Activated CD8-positive, alpha-beta memory T cell treated with anti-CD3 and anti-CD28 coated beads, Interleukin-2, amount 50 U/mL, for 4 hours (primary cell): Measurements from ENCODE around the gene CCDC28A.

Experiments used
- DNase-seq: peaks from one replicate; pipeline ENCODE4 v3.0.0-alpha.2; 2020

The CCDC28A gene

DNA sequence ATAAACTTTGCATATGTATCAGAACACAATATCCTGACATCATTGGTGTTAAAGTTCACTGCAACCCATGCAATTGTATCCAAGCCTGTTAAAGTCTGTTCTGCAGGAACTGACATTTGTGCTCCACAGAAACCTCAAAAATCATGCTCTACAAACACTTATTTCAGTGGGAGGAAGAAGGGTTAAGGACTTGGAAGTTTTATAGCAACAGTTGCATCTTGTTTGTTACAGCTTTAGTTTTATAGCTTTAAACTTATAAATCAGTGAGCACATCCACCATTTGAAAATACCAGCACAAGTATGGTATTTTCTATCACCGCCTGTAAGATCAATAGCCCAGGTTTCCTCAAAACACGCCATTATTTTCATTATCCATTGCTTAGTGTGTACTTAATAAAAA, 23.2 kb downstream of the CCDC28A start:
- no peak for DNase-seq

DNA sequence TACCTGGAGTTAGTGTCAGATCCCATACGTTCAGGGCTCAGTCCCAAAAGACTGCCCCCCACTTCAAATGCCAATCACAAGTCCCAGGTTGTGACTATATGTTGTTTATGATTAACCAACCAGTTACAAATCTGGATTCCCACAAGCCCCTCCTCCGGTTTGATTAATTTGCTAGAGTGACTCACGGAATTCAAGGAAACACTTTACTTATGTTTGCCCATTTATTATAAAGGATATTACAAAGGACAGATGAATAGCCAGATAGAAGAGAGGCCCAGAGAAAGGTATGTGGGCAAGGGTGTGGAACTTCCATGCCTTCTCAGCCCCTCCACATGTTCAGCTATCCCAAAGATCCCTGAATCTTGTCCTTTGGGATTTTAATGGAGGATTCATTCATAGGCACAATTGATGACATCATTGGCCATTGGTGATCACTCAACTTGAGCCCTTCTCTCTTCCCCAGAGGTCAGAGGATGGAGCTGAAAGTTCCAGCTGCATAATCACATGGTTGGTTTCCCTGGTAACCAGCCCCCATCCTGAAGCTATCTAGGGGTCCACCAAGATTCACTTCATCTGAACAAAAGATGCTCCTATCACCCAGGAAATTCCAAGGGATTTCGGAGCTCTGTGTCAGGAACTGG, 24.4 kb downstream of the CCDC28A start:
- DNase-seq = no peak

DNA sequence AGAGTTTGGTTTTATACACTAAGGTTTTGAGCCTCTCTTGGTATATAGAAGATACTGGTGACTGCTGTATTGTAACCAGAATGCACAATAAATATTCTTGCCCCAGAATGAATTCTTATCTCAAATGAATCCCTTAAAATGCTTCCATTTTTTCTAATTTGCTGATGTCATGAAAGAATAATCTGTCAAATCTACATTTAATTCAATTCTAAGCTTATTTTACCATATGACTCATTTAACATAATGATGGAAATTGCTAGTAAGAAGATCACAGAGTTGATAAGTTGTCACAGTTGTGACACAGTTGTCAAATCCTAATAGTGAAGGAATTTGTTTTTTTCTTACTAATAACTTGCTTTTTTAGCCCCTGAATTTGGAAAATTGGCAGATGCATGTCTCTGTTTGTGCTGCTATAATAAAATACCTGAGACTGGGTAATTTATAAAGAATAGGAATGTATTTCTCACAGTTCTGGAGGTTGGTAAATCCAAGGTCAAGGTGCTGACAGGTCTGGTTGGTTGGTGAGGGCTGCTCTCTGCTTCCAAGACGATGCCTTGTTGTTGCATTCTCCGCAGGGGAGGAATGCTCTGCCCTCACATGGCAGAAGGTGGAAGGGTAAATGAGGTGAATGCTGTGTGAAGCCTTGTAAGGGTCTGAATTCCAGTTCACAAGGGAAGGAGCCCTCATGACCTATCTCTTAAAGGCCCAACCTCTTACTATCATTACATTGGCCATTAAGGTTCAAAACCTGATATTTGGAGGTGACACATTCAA, 27.0 kb downstream of the CCDC28A start:
- no peak for DNase-seq

DNA sequence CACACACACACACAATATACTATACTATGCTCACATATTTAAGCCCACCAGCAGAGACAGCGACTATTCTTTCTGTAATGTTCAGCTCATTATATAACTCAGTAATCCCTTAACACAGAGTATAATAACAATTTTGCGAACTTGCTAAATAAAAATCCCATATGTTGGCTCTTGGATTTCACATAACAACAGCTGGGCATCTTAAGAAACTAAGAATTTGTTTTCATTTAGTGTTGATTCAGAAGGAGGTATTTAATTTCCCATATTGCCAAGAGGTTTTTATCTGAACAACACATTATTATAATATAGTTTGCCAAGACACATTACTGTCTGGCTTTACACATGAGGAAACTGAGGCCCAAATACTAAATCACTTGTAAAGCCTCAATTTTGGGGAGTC, 29.8 kb downstream of the CCDC28A start:
- no peak for DNase-seq

DNA sequence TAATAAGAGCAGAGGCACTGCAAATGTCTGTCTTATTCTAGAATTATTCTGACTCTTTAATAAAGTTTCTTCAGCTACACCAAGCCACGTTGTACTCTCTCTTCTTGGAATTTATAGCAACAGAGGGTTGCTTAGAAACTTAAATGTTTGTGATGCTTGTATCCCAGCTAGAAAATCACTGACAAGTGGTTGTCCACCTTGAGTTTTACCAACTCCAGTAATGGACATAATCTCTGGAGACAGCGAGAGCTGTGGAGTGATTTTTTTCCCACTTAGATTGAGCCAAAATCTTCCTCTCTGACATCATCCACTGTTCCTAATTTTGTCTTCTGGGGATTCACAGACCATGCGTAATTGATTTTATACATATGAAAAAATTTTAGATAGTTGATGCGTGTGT, 30.3 kb downstream of the CCDC28A start:
- no peak for DNase-seq

DNA sequence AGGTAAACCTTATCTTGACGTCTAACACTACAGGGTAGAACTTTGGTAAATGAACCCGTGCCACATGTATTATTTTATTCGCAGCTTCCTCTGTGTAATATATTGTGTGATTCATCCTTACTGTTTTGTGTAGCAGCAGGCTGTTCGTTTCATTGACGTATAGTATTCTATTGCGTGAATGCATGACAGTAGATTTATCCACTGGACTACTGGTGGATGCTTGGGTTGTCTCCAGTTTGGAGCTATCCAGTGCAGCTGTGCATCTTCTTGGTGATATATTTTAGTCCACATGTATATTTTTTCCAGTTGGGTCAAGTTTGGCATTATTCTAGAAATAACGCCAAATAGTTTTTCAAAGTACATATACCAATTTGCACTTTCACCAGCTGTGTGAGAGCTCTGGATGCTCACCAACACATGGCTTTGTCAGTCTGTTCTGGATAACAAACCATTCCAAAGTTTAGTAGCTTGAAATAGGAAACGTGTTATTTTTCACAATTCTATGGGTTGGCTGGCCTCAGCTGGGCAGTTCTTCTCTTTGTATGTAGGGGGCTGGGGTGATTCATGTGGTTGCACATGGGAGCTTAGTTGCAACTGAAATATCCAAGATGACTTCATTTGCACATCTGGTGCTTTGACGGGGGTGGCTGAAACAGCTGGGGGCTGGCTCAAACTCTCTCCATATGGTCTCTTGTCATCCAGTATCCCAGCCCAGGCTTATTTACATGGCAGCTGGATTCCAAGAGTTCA, 31.6 kb downstream of the CCDC28A start:
- DNase-seq = no peak

DNA sequence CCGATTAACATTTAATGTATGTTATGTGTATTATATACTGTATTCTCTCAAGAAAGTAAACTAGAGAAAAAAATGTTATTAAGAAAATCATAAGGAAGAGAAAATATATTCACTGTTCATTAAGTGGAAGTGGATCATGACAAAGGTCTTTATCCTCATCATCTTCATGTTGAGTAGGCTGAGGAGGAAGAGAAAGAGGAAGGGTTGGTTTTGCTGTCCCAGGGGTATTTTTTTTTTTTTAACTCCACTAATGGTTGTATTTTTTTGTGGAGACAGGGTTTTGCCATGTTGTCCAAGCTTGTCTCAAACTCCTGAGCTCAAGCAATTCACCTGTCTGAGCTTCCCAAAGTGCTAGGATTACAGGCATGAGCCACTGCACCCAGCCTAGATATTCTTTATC, 33.3 kb downstream of the CCDC28A start:
- DNase-seq = no peak

DNA sequence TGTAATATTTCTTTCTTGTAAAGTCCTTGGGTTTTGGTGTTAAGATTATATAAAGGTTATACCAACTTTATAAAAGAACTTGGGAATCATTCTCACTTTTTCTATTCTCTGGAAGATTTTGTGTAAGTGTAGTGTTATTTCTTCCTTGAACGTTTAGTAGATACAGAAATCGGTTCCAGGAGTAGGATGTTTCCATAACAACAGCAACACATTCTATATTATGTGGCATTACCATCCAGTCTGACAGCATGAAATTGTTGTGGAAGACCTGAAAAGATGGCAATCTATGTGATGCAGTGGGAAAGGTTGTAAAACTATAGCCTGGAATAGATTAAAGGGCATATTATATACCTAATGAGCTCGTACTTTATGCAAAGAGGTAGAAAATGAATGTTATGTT, 36.1 kb downstream of the CCDC28A start:
- no peak for DNase-seq

DNA sequence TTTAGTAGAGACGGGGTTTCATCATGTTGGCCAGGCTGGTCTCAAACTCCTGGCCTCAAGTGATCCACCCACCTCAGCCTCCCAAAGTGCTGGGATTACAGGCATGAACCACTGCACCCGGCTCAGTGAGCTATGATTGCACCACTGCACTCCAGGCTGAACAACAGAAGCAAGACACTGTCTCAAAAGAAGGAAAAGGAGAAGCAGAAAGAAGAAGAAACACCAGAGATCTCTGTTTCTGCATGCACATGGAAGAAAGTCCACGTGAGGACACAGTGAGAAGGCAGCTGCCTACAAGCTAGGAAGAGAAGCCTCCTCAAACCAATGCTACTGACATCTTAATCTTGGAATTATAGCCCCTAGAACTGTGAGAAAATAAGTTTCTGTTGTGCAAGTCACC, 38.3 kb downstream of the CCDC28A start:
- no peak for DNase-seq

DNA sequence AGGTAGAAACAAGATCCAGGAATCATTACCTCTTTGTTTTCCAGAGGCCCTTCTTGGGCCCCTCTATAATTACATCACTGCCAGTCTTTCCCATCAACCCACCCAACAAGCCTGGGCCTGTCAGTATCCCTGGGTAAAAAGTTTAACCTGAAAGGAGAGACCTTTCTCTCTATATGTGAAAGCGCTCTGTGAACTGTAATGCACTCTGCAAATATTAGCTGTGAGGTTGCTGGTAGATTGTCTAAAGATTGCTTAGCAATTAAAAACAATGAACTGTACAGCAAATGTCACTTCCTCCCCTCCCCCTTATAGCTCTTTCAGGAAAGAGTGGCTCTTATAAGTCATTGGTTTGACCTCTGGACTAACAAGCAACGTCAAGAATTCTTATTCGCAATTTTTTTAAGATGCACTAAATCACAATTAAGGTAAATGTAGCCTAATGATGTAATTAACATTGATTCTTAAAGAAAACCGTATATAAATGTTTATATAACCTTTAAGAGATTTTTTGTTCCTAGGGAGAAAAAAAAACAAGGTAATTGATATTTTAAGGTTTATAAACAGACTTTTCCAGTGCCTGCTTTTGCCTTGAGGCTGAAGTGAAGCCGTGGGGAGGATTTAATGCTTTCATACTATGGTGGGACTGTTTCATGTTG, 40.7 kb downstream of the CCDC28A start:
- DNase-seq = no peak

DNA sequence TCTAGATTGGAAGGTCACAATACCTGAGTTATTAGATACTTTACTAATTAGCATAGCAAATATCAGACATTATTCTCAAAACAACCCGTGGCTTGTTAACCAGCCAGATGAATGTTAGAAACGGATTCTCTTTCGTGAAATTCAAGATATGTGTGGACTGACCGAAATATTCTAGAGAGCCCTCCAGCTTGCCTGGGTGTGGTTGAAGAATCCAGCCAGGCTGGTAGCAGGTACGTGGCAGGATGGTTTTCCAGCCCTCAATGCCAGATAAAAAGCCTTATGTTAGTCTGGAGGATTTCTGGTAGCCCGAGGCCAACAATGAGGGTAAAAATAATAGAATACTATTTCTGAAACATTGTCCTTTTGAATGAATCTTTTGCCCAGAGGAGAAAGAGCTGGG, 41.7 kb downstream of the CCDC28A start:
- no peak for DNase-seq

DNA sequence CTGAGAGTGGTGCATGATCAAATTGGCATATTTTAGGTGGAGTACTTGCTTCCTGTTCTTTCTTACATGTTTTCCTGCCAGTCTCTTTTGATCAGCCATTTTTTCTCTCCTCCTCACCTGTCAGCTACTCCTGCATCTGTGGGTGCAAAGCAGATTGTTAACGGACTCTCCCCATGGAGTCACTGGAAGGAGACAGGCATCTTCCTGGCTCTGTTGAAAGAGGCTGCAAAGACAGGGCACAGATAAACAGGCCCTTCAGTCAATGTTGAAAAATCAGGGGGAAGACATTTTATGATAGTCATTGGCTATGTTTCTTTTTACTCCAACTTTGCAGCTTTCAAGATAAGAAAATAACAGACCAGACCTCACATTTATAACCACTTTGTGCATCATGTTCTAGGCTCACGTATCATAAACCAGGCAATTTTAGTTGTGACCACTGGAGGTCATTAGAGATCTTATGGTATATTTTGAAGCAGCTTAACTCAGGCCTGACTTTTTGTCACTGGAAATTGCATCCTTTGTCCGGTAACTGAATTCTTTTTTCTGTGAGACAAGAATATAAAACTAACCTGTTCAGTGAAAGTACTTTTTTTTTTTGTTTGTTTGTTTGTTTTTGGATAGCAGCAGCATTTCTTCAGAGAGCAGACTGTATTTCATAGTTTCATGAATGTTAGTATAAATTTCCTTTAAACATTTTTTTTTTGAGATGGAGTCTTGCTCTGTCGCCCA, 42.4 kb downstream of the CCDC28A start:
- no peak for DNase-seq

DNA sequence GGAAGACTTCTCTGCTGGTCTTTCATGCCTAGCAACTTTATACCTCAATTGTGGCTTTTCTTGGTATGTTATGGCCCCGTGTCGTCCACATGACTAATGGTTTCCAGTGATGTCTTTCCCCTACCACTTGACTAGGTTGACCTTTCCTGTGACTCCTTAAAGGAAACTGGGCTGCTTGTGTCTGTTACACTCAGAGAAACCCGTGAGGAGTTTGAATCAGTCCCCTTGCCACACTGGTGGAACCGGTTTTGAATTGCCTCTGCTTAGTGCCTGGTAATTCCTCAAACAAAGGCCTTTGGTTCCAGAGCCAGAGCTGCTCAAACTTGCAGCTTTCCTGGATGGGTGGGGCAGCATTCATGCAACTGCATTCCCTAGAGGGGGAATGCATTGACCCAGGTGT, 44.2 kb downstream of the CCDC28A start:
- DNase-seq = no peak

DNA sequence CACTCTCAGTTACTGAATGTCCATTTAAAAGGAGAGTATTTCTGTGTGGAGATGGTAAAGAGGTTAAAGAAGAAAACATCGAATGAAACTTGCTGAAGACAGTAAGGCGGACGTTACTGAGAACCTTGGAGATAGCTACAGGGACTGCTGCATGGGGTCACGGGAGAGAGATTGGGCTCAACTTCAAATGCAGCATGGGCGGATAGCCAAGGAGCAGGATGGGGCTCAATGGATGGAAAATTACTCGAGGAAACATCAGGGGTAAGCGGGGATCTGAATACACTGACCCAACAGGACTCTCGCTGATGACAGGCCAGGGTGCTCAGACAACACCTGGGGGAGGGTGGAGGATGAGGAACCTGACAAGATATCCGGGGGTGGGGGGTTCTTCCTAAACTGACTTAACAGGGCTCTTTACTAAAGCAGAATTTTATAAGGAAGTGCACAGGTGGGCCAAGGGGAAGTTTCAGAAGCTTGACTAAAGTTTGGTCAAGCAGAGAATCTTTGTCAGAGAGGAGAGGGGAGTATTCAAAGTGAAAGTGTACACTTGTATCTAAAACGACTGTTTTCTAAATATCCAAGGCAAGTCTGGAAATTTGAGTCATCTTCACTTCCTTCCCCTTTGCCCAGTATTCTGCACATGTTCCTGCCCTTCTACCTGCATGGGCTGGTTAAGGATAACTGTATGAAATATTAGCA, 45.1 kb downstream of the CCDC28A start:
- DNase-seq = no peak

DNA sequence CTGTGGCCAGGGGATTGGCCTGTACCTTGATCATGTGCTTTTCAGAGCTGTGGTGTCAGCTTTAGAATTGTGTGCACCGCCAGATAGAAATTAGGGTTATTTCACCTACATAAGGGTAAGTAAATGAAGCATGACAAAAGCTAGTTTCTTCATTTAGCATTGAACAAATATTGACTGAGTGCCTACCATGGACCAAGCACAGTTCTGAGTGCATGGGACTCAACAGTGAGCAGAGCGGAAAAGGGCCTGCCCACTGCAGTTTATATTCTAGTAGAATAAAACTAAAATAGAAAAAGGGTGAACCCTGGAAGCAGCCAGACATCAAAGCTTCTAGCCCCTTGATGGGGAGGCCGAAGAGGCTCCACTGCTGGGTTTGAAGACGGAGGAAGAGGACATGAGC, 48.0 kb downstream of the CCDC28A start:
- no peak for DNase-seq

DNA sequence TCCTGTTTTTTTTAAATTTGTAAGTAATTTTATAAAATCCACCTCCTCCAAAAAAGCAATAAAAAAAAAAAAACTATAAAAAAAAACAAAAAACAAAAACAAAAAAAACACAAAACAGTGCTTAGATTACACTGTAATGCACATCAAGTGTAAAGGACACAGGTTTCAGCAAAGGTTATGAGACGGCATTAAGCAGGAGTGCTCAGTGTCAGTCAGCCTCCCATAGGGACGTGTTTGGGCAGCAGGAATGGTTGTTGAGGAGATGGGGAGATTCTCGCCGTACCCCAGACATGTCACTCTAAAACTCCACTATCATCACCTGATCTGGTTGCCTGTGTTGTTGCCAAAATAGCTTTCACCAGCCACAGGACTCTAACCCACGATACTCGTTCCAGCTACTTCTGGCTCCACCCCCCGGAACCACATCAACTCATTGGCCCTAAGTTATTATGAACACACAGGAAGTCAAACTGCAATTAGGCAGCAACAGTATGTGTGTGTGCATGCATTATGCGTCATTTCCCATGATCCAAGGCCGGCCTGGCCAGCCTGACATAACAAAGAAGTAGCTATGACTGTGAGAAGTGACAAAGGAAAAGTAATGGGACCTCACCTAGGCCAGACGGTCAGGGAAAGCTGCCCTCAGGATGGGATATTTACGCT, 51.0 kb downstream of the CCDC28A start:
- DNase-seq = no peak

DNA sequence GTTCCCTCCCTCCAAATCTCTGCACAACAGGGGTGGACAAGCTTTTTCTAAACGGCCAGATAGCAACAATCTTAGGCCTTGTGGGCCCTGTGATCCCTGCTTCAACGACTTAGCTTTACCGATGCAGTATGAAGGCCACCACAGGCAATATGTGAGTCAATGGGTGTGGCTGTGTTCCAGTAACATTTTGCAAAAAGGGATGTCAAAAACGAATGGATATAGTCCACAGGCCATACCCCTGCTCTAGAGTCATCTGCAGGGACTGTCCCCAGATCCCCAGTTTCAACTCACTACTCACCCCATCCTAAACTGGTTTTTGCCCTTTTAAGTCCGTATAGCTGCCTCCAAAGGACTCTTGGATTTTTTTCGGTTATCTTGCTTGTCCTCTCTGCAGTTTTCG, 56.7 kb downstream of the CCDC28A start:
- DNase-seq = no peak

DNA sequence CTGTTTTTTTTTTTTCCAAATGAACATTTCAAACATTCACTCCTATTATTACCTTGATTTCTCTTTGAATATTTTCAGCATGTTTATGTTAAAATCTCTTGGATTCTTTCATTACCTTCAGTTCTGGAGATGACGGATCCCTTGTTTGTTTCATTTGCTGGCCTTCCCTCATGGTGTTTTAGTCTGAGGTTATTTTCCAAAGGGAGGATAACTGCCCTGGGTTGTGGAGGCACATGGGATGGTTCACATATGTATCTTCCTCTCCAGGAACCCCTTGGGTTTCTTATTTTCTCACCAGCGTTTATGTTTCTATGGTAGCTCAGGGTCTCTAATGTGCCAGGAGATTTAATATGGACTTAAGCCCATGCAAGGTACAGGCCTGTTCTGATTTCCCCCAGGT, 58.6 kb downstream of the CCDC28A start:
- no peak for DNase-seq

DNA sequence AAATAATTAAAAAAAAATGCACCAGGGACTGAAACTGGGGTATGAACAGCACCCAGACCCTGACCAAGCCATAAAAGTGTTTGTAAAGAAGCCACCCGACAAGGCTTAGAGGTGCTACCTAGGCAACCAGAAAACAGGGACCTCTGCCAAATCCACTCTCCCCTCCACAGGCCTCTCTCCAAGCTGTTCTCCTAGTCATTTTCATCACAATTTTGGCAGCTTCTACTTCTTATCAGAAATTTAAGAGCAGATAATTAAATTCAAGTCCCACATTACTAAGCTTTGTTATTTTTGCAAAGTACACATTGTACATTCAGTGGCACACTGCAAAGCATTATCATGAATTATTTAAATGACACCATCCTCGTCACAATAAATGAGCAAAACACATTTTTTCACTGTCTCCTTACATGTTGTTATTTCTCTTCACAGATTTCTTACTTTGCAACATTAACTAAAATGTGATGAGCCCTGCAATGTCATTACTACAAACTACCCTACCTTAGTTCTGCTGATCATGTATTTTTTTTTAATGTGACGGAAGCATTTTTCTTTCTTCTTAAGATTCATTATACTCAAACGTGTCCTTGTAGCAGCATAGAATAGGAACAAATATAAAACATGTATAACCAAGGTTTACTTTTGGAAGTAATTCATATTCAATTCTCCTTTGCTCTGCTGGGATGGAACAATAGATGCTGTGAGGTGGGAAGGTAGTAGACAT, 60.4 kb downstream of the CCDC28A start:
- no peak for DNase-seq

DNA sequence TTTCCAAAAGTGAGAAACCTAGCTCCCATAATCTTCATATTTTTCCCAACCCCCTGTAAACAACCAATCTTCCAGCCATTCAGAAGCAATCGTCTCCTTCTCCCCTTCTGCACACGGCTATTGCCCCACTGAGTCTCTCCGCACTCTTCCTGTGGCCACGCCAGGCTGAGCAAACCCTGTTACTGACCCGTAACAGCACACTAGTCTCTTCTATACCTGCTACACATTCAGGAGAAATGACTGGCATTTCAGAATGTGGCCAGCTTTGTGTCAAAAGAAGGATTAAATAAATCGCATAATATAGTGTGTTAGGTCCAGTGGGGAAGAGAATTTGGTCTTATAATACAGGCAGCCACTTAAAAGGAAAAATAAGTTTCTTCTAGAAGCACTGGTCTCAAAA, 63.7 kb downstream of the CCDC28A start:
- no peak for DNase-seq
